Measurements from ENCODE around the gene SHISAL1. TPM values are rescaled to one million over a fixed set of nuclear protein-coding genes. Genes with fewer than 3 reads are reported as not detected.

The SHISAL1 gene
- total RNA-seq, 2 experiments from 2014 or later = not detected

GRCh38 chr22:44345872-44346271 is 33.1 kb upstream of the SHISAL1 start:
- Mint-ChIP-seq H3K36me3 (ENCODE audit: low read depth) (no peaks in the 10 kb centered on the region), H3K27ac (no peak overlapping the region), H3K4me1 (ENCODE audit: low read depth) (no peaks in the 10 kb centered on the region), H3K27me3 (no peaks in the 10 kb centered on the region), H3K9me3 (no peaks in the 10 kb centered on the region), H3K4me3 (no peak overlapping the region)
- Histone ChIP-seq H3K4me3 (ENCODE audit: low read length) (no peak overlapping the region), H3K27ac (ENCODE audit: low read depth in 1 of 2, low read length in 2 of 2) (no peak overlapping the region), H3K36me3 (ENCODE audit: insufficient read depth, low read length) (no peaks in the 10 kb centered on the region), H3K27me3 (ENCODE audit: control insufficient read depth in 1 of 2, insufficient read depth in 2 of 2, low read length in 2 of 2) (peaks cover 2 to 6% of the 10 kb centered on the region in 2 experiments), H3K9me3 (ENCODE audit: control insufficient read depth in 1 of 2, insufficient read depth in 1 of 2, low read length in 2 of 2) (peaks cover 0 to 6% of the 10 kb centered on the region in 2 experiments), H3K4me1 (ENCODE audit: insufficient read depth, low read length) (no peaks in the 10 kb centered on the region)
- DNase-seq (no peak), ATAC-seq (ENCODE audit: poor library complexity) (no peak)
- TF ChIP-seq, protein P1, sequence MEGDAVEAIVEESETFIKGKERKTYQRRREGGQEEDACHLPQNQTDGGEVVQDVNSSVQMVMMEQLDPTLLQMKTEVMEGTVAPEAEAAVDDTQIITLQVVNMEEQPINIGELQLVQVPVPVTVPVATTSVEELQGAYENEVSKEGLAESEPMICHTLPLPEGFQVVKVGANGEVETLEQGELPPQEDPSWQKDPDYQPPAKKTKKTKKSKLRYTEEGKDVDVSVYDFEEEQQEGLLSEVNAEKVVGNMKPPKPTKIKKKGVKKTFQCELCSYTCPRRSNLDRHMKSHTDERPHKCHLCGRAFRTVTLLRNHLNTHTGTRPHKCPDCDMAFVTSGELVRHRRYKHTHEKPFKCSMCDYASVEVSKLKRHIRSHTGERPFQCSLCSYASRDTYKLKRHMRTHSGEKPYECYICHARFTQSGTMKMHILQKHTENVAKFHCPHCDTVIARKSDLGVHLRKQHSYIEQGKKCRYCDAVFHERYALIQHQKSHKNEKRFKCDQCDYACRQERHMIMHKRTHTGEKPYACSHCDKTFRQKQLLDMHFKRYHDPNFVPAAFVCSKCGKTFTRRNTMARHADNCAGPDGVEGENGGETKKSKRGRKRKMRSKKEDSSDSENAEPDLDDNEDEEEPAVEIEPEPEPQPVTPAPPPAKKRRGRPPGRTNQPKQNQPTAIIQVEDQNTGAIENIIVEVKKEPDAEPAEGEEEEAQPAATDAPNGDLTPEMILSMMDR (IDR thresholded peaks at IDR 0.05) = no peak
- ChIA-PET POLR2A (no interaction called here), CTCF (no interaction called here)
- intact Hi-C loops (cut with DNase I, micrococcal nuclease) = no loop called here

DNA sequence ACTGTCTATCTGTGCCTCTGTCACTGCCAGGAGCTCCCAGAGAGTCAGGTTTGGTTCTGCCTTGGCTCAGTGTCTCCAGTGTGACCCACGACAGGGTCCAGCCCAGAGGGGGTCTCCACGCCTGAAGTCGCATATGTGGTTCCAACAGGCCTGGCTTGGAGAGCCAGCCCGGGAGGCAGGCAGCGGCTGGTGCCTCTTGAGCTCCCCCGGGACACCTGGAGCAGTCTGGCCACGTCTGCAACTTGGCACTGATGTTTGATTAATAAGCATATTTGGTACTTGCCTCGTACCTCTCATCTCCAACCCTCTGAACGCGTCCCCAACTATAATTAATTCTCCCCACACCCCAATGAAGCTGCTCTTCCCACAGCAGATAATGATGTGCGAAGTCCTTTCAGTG is 31.7 kb upstream of the SHISAL1 start:
- peaks cover 0 to 5% of the 10 kb centered on the region in 2 experiments for H3K9me3 ChIP-seq (ENCODE audit: control insufficient read depth in 1 of 2, insufficient read depth in 1 of 2, low read length in 2 of 2)
- Mint-ChIP-seq H3K4me3 (no peak overlapping the region), H3K36me3 (ENCODE audit: low read depth) (no peaks in the 10 kb centered on the region), H3K27ac (no peak overlapping the region), H3K27me3 (no peaks in the 10 kb centered on the region), H3K9me3 (no peaks in the 10 kb centered on the region), H3K4me1 (ENCODE audit: low read depth) (no peaks in the 10 kb centered on the region)
- TF ChIP-seq, protein P1 (IDR thresholded peaks at IDR 0.05) = no peak
- intact Hi-C loops (cut with DNase I, micrococcal nuclease) = no loop called here
- H3K4me1 ChIP-seq (ENCODE audit: insufficient read depth, low read length) = no peaks in the 10 kb centered on the region
- ChIA-PET POLR2A (no interaction called here), CTCF (no interaction called here)
- no peak overlapping the region for H3K4me3 ChIP-seq (ENCODE audit: low read length)
- DNase-seq (no peak), ATAC-seq (ENCODE audit: poor library complexity) (no peak)
- H3K36me3 ChIP-seq (ENCODE audit: insufficient read depth, low read length) = no peaks in the 10 kb centered on the region
- H3K27me3 ChIP-seq (ENCODE audit: control insufficient read depth in 1 of 2, insufficient read depth in 2 of 2, low read length in 2 of 2) = no peaks in the 10 kb centered on the region
- no peak overlapping the region for H3K27ac ChIP-seq (ENCODE audit: low read depth in 1 of 2, low read length in 2 of 2)

DNA sequence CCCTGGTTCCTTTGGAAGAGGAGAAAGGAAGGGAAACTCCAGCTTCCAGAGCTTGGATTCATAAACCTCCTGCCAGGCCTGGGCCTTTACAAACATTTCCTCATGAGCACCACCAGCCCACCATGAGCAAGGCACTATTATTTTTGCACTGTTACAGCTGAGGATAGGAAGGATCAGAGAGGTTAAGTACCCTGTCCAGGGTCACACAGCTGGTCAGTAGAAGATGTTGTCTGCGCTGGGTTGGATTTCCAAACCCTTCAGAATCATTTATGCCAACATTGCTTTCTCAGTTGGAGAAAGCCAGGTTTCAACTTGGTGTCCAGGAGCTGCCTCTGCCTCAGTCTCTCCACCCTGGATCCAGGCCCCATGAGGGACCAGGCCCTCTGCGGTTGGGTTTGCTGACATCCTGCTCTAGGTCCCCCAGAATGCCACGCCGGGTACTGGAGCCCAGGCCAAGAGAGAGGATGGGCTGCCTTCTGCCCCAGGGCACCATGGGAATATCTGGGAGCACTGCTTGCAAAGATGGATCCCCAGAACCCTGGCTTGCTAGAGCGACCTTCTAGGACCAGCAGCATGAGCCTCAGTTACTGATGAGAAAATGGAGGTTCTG is 29.7 kb upstream of the SHISAL1 start:
- Mint-ChIP-seq H3K9me3 (no peaks in the 10 kb centered on the region), H3K36me3 (ENCODE audit: low read depth) (no peaks in the 10 kb centered on the region), H3K27me3 (no peaks in the 10 kb centered on the region), H3K4me1 (ENCODE audit: low read depth) (no peaks in the 10 kb centered on the region), H3K4me3 (no peak overlapping the region), H3K27ac (no peak overlapping the region)
- ChIA-PET POLR2A (no interaction called here), CTCF (no interaction called here)
- no peaks in the 10 kb centered on the region for H3K27me3 ChIP-seq (ENCODE audit: control insufficient read depth in 1 of 2, insufficient read depth in 2 of 2, low read length in 2 of 2)
- no peaks in the 10 kb centered on the region for H3K36me3 ChIP-seq (ENCODE audit: insufficient read depth, low read length)
- no peak overlapping the region for H3K27ac ChIP-seq (ENCODE audit: low read depth in 1 of 2, low read length in 2 of 2)
- H3K4me1 ChIP-seq (ENCODE audit: insufficient read depth, low read length) = no peaks in the 10 kb centered on the region
- TF ChIP-seq, protein P1 (IDR thresholded peaks at IDR 0.05) = no peak
- intact Hi-C loops (cut with DNase I, micrococcal nuclease) = no loop called here
- ATAC-seq (ENCODE audit: poor library complexity) = no peak
- H3K9me3 ChIP-seq (ENCODE audit: control insufficient read depth in 1 of 2, insufficient read depth in 1 of 2, low read length in 2 of 2) = no peaks in the 10 kb centered on the region
- H3K4me3 ChIP-seq (ENCODE audit: low read length) = no peak overlapping the region
- DNase-seq = no peak
